Left ventricle myocardium inferior (tissue), 1 donor: ENCODE measurements around the gene JDP2. TPM values are rescaled to one million over a fixed set of nuclear protein-coding genes. Genes with fewer than 3 reads are reported as not detected.

ENCODE experiments used
- DNase-seq: peaks from one replicate; pipeline ENCODE4 v3.0.0-alpha.2; 2020
- H3K27ac ChIP-seq: fragments of 200-600 bp; replicated peaks from 2 replicates; pipeline ENCODE4 v1.8.0; 2021
- H3K27me3 ChIP-seq: fragments of 200-600 bp; 2 replicates; pipeline ENCODE4 v1.8.0; 2021; ENCODE audit warnings: low read depth
- H3K36me3 ChIP-seq: fragments of 200-600 bp; 2 replicates; pipeline ENCODE4 v1.8.0; 2021
- H3K4me1 ChIP-seq: fragments of 200-600 bp; 2 replicates; pipeline ENCODE4 v1.8.0; 2021
- H3K4me3 ChIP-seq: fragments of 200-600 bp; 2 replicates; pipeline ENCODE4 v1.8.0; 2021; ENCODE audit warnings: mild to moderate bottlenecking, moderate library complexity
- H3K9me3 ChIP-seq: fragments of 200-600 bp; replicated peaks from 2 replicates; pipeline ENCODE4 v1.8.0; 2021
- CTCF ChIP-seq: fragments of 200-600 bp; IDR thresholded peaks from 2 replicates; pipeline ENCODE4 v1.8.0; 2021; ENCODE audit warnings: antibody characterized with exemption, mild to moderate bottlenecking, borderline replicate concordance
- intact Hi-C: fragments of 100-400 bp; cut with micrococcal nuclease; formaldehyde crosslinking; loops from one replicate; pipeline ENCODE4 v1.11.0; 2022
- total RNA-seq: library from RNA; stranded (reverse); fragmentation: NEBNext Ultra II Directional; extraction: Animal tissue kit (Norgen Biotek cat#: 25700); gene quantifications from one replicate; pipeline ENCODE4 v1.2.1, GENCODE V29; 2021
- donor health status: DM: no; HTN: yes; CAD: no; lungs with severe emphysema.

The JDP2 gene
- total RNA-seq, 1 donor from 2014 or later = 21.9 TPM

- intact Hi-C loops = no loop called here
- no peak for DNase-seq
- Histone ChIP-seq H3K4me1 (peaks cover 93% of the 10 kb centered on the region), H3K27ac (no peak overlapping the region), H3K27me3 (no peaks in the 10 kb centered on the region), H3K36me3 (peaks cover 61% of the 10 kb centered on the region), H3K9me3 (no peaks in the 10 kb centered on the region), H3K4me3 (no peak overlapping the region)
- no peak for TF ChIP-seq CTCF
Measured at GRCh38 chr14:75433631-75434071, 5.8 kb downstream of the JDP2 start.

- no peak for TF ChIP-seq CTCF
- H3K36me3 ChIP-seq = peaks cover 68% of the 10 kb centered on the region
- no peak for DNase-seq
- H3K4me1 ChIP-seq = peaks cover 92% of the 10 kb centered on the region
- intact Hi-C loops = no loop called here
- H3K4me3 ChIP-seq = no peak overlapping the region
- H3K9me3 ChIP-seq = no peaks in the 10 kb centered on the region
- H3K27ac ChIP-seq = no peak overlapping the region
- H3K27me3 ChIP-seq = no peaks in the 10 kb centered on the region
Measured at GRCh38 chr14:75434138-75434889, 6.5 kb downstream of the JDP2 start.

GRCh38 chr14:75434890-75435248 lies 7.0 kb downstream of the JDP2 start:
- H3K27ac ChIP-seq = no peak overlapping the region
- intact Hi-C loops = no loop called here
- peaks cover 74% of the 10 kb centered on the region for H3K36me3 ChIP-seq
- peaks cover 89% of the 10 kb centered on the region for H3K4me1 ChIP-seq
- no peak for TF ChIP-seq CTCF
- H3K27me3 ChIP-seq = no peaks in the 10 kb centered on the region
- no peak for DNase-seq
- no peak overlapping the region for H3K4me3 ChIP-seq
- H3K9me3 ChIP-seq = no peaks in the 10 kb centered on the region

DNA sequence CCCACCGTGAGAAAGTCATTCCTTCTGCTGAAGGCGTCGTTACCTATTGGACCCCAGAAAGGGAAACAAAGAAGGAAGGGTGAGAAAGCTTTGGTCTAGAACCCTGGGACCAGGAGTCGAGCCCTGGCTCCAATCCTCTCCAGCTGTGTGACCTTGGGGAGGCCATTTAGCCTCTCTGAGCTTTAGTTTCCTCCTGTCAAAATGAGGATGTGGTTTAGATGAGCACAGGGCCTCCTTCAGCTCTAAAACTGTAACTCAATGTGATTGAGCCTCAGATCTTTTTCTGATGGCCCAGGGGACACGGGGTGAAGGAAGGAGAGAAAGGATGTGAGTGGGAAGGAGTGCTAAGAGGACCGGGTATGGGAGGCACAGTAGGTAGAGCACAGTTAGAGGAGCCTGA lies 7.7 kb downstream of the JDP2 start:
- no peak overlapping the region for H3K4me3 ChIP-seq
- no peaks in the 10 kb centered on the region for H3K27me3 ChIP-seq
- H3K36me3 ChIP-seq = peaks cover 79% of the 10 kb centered on the region
- H3K4me1 ChIP-seq = peaks cover 89% of the 10 kb centered on the region
- no peak overlapping the region for H3K27ac ChIP-seq
- intact Hi-C loops = no loop called here
- H3K9me3 ChIP-seq = no peaks in the 10 kb centered on the region
- no peak for DNase-seq
- TF ChIP-seq CTCF = no peak

- peak overlapping the region; percentile 32 for H3K27ac ChIP-seq
- DNase-seq = no peak
- no peaks in the 10 kb centered on the region for H3K27me3 ChIP-seq
- no peaks in the 10 kb centered on the region for H3K9me3 ChIP-seq
- intact Hi-C loops = no loop called here
- no peak overlapping the region for H3K4me3 ChIP-seq
- peaks cover 91% of the 10 kb centered on the region for H3K36me3 ChIP-seq
- no peak for TF ChIP-seq CTCF
- H3K4me1 ChIP-seq = peaks cover 89% of the 10 kb centered on the region
Measured at GRCh38 chr14:75437201-75438143, 9.7 kb downstream of the JDP2 start.
